ENCODE measurements around the gene ORC1.

ORC1 gene

DNA sequence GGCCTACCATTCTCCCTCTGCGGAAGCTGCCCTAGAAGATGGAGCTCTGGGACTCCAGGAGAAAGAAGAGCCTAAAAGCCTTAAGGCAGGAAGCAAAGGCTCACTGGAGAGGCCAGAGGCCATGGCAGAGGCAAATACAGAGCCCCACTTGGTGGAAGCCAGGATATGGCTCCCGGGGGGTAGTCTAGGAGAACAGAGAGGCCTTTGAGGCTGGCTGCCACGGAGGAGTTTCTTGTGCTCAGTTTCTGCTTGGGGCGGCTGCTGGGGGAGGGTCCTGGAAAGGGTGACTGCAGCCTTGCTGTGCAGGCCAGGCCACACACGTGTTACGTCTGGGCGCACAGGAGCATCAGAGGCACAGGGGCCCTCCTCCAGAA lies 43.6 kb downstream of the ORC1 start:
- no peak overlapping the region for H3K4me3 ChIP-seq (ENCODE audit: control insufficient read depth, low read depth, low read length)
- DNase-seq (ENCODE audit: low read depth) = no peak
- TF ChIP-seq, protein P1, sequence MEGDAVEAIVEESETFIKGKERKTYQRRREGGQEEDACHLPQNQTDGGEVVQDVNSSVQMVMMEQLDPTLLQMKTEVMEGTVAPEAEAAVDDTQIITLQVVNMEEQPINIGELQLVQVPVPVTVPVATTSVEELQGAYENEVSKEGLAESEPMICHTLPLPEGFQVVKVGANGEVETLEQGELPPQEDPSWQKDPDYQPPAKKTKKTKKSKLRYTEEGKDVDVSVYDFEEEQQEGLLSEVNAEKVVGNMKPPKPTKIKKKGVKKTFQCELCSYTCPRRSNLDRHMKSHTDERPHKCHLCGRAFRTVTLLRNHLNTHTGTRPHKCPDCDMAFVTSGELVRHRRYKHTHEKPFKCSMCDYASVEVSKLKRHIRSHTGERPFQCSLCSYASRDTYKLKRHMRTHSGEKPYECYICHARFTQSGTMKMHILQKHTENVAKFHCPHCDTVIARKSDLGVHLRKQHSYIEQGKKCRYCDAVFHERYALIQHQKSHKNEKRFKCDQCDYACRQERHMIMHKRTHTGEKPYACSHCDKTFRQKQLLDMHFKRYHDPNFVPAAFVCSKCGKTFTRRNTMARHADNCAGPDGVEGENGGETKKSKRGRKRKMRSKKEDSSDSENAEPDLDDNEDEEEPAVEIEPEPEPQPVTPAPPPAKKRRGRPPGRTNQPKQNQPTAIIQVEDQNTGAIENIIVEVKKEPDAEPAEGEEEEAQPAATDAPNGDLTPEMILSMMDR (conservative IDR thresholded peaks at IDR 0.05; ENCODE audit: control insufficient read depth, insufficient read depth, low read depth, low read length) = no peak

DNA sequence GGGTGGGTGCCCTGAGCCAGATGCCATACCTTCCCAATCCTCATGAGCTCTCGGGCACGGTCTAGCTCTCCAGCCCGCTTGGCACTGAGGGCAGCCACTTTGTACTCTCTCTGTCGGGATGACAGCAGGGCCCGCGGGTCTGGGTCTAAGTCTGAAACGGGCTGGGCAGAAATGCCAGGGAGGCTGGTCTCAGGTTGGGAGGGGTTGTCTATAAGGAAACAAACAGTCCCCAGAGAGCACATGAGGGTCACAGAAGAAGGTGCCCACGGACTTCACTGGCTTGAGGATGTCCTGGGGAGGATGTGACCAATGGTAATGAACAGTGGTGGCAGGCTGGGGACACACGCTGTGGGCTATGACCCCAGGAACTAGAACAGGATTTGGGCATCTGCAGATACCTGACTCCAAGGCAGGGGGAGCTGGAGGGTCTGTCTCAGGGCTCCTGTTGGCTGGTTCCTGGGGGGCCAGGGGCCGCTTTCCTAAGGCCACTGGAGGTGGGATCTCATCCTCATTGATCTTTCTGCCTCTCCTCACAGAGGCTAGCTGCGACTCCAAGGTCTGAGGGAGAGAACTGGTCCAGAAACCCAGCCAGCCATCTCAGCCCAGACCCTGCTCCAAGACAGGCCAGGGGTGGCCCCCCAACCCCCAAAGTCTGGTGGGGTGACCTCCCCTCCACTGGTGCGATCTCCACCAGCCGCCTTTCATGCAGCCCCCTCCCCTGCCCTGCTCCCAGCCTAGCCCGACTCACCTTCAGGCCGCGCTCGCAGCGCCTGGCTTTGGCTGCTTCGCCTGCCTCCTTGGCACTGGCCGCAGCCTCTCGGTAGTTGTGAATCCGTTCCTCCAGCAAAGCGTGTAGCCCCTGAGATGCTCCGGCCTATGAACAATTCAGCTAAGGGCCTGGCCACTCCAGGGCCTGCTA lies 44.3 kb downstream of the ORC1 start:
- H3K4me3 ChIP-seq (ENCODE audit: control insufficient read depth, low read depth, low read length) = no peak overlapping the region
- no peak for DNase-seq (ENCODE audit: low read depth)
- TF ChIP-seq, protein P1 (conservative IDR thresholded peaks at IDR 0.05; ENCODE audit: control insufficient read depth, insufficient read depth, low read depth, low read length) = no peak

DNA sequence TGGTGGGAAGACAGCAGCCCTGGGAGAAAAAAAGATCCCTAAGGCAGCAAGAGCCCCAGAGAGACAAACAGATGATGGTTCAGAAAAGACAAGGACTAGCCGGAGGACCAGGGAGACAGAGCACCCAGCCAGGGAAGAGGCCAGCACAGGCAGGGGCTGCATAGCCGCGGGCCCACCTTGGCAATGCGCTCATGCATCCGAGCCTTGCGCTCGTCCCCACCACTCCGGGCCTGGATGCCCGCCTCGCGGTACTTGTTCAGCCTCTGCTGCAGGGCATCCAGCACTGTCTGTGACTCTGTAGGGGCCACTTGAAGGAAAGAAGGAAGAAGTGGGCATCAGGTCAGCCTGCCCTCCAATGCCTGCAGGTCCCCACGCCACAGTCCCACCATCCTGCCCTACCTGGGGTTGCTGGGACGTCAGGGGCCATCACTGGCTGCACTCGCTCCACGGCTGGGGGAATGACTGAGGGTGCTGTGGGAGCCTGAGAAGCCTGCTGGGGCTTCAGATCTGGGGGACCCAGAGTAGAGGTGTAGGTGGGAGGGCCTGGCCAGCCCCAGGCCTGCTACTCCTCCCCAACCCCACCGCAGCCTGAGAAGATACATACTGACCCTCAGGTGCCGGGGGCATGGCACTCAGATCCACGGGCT lies 45.2 kb downstream of the ORC1 start:
- TF ChIP-seq, protein P1 (conservative IDR thresholded peaks at IDR 0.05; ENCODE audit: control insufficient read depth, insufficient read depth, low read depth, low read length) = no peak
- DNase-seq (ENCODE audit: low read depth) = no peak
- H3K4me3 ChIP-seq (ENCODE audit: control insufficient read depth, low read depth, low read length) = no peak overlapping the region

DNA sequence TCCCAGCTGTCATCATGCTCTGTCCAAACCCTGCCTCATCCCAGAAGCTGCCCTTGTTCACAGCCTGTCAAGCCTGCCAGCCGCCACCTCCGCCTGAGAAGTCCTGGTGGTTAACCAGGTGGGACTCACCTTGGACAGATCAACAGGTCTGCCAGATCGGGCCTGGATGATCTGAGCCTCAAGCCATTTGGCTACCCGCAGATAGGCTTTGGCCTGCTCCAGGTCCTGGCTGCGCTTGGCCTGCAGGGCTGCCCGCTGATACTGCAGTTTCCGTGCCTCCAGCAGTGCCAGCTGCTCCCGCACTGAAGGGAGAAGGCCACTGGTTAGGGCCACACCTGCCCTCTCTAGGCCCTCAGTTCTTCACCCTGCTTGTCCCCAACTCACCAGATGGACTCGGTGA lies 46.8 kb downstream of the ORC1 start:
- no peak overlapping the region for H3K4me3 ChIP-seq (ENCODE audit: control insufficient read depth, low read depth, low read length)
- DNase-seq (ENCODE audit: low read depth) = no peak
- TF ChIP-seq, protein P1 (conservative IDR thresholded peaks at IDR 0.05; ENCODE audit: control insufficient read depth, insufficient read depth, low read depth, low read length) = no peak

DNA sequence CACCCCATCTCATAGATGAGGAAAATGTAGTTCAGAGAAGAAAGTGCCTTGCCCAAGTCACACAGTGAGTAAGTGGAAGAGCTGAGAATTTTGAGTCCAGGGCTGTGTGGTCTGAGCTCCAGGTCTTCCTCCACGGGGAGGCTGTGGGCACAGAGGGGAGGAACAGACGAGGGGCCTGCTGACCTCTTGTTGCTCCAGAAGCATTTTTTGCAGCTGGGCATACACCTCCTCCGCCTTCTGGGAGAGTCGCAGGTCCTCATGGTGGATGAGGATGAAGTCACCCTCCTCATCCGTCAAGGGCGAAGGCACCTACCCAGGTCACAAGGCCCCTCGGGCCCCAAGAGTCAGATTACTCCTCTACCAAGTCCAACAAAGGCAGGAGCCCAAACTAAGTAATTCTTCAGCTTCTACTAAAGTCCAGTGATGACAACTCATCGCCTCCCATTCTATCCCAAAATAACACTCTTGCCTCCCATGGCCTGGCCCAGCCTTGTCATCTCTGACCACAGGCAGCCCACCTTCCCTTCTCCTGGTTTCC lies 47.3 kb downstream of the ORC1 start:
- TF ChIP-seq, protein P1 (conservative IDR thresholded peaks at IDR 0.05; ENCODE audit: control insufficient read depth, insufficient read depth, low read depth, low read length) = no peak
- no peak overlapping the region for H3K4me3 ChIP-seq (ENCODE audit: control insufficient read depth, low read depth, low read length)

DNA sequence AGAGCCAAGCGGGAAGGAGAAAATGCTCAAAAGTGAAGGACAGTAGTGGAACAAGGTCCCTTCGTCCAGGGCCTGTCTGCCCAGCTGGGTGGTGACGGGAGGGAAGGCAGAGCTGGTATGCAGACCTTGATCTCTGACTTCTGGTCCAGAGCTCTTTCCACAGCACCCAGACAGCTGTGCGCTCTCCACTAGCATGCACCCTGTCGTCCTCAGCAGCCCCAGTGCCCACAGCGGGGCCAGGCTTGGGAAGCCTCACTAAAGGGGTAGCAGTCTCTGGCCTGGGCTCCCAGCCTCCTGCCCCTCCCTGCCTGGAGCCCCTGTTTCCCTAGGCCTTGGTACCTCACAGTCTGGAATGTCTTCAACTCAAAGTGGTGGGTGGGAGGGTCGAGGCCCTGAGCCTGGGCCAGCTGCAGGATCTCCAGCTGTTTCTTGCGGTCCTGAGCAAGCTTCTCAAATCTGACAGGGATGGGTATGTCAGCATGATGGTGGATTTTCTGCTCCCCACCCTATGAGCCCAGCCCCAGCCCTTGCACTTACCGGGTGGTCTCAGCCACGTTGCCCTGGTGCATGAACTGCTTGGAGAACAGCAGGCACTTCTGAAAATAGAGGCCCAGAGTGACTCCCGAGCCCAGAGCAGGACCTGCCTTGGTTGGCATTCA lies 48.2 kb downstream of the ORC1 start:
- TF ChIP-seq, protein P1 (conservative IDR thresholded peaks at IDR 0.05; ENCODE audit: control insufficient read depth, insufficient read depth, low read depth, low read length) = no peak
- no peak for DNase-seq (ENCODE audit: low read depth)
- H3K4me3 ChIP-seq (ENCODE audit: control insufficient read depth, low read depth, low read length) = no peak overlapping the region

More for the DNA sequence above, 47.3 kb downstream of the ORC1 start:
- DNase-seq (ENCODE audit: low read depth) = no peak
